KOPT-K1 (cell line): ENCODE measurements around the gene DEPDC4.
"Not testable (repeated sequence)": the region's sequence is repeated elsewhere in the genome, so short reads cannot be mapped to it uniquely, and the experiment has no call there.

Source experiments
- H3K27ac ChIP-seq: fragments of 200-600 bp; sonication (generic); 2 replicates; pipeline ENCODE4 v1.5.1; 2016; ENCODE audit warnings: antibody characterized with exemption, mild to moderate bottlenecking, low read depth, low read length; ENCODE audit not compliant: poor library complexity, severe bottlenecking
- H3K36me3 ChIP-seq: fragments of 200-600 bp; sonication (generic); 2 replicates; pipeline ENCODE4 v1.5.1; 2017; ENCODE audit warnings: antibody characterized with exemption, mild to moderate bottlenecking, low read length, moderate library complexity; ENCODE audit not compliant: insufficient read depth
- H3K9me3 ChIP-seq: fragments of 200-600 bp; sonication (generic); 2 replicates; pipeline ENCODE4 v1.5.1; 2017; ENCODE audit warnings: antibody characterized with exemption, low read length, mild to moderate bottlenecking; ENCODE audit not compliant: insufficient read depth, poor library complexity, severe bottlenecking

DEPDC4 gene

GRCh38 chr12:100239589-100239988 is 27.3 kb downstream of the DEPDC4 start:
- H3K27ac ChIP-seq = no peak overlapping the region
- no peaks in the 10 kb centered on the region for H3K36me3 ChIP-seq
- H3K9me3 ChIP-seq = no peaks in the 10 kb centered on the region

- H3K9me3 ChIP-seq = no peaks in the 10 kb centered on the region
Measured at GRCh38 chr12:100238801-100239200, 28.1 kb downstream of the DEPDC4 start.

GRCh38 chr12:100234591-100235304 is 32.1 kb downstream of the DEPDC4 start:
- no peak overlapping the region for H3K27ac ChIP-seq
- no peaks in the 10 kb centered on the region for H3K9me3 ChIP-seq
- H3K36me3 ChIP-seq = no peaks in the 10 kb centered on the region

More at GRCh38 chr12:100238801-100239200, 28.1 kb downstream of the DEPDC4 start:
- no peaks in the 10 kb centered on the region for H3K36me3 ChIP-seq
- no peak overlapping the region for H3K27ac ChIP-seq

- H3K27ac ChIP-seq = no peak overlapping the region
- H3K36me3 ChIP-seq = no peaks in the 10 kb centered on the region
- no peaks in the 10 kb centered on the region for H3K9me3 ChIP-seq
Measured at GRCh38 chr12:100234166-100234565, 32.7 kb downstream of the DEPDC4 start.

- H3K27ac ChIP-seq, H3K9me3 ChIP-seq: not testable (repeated sequence)
Measured at GRCh38 chr12:100231873-100232272, 35.0 kb downstream of the DEPDC4 start.

GRCh38 chr12:100229876-100230275 is 37.0 kb downstream of the DEPDC4 start:
- peaks cover 13% of the 10 kb centered on the region for H3K36me3 ChIP-seq
- no peaks in the 10 kb centered on the region for H3K9me3 ChIP-seq
- H3K27ac ChIP-seq = no peak overlapping the region

More at GRCh38 chr12:100231873-100232272, 35.0 kb downstream of the DEPDC4 start:
- not testable (repeated sequence) for H3K36me3 ChIP-seq

GRCh38 chr12:100229036-100229635 is 37.7 kb downstream of the DEPDC4 start:
- Histone ChIP-seq H3K27ac (no peak overlapping the region), H3K36me3 (peaks cover 20% of the 10 kb centered on the region), H3K9me3 (no peaks in the 10 kb centered on the region)

- no peak overlapping the region for H3K27ac ChIP-seq
- H3K36me3 ChIP-seq = peaks cover 52% of the 10 kb centered on the region
- H3K9me3 ChIP-seq = no peaks in the 10 kb centered on the region
Measured at GRCh38 chr12:100225491-100225890, 41.4 kb downstream of the DEPDC4 start.

- not testable (repeated sequence) for H3K9me3 ChIP-seq, H3K27ac ChIP-seq
- peaks cover 84% of the 10 kb centered on the region for H3K36me3 ChIP-seq
Measured at GRCh38 chr12:100222173-100222572, 44.7 kb downstream of the DEPDC4 start.

GRCh38 chr12:100221523-100221922 is 45.4 kb downstream of the DEPDC4 start:
- Histone ChIP-seq H3K27ac (no peak overlapping the region), H3K36me3 (peaks cover 85% of the 10 kb centered on the region), H3K9me3 (no peaks in the 10 kb centered on the region)

GRCh38 chr12:100219328-100220109 is 47.4 kb downstream of the DEPDC4 start:
- H3K9me3 ChIP-seq = no peaks in the 10 kb centered on the region
- no peak overlapping the region for H3K27ac ChIP-seq
- peaks cover 90% of the 10 kb centered on the region for H3K36me3 ChIP-seq

GRCh38 chr12:100216337-100216736 is 50.5 kb downstream of the DEPDC4 start:
- Histone ChIP-seq H3K36me3 (peaks cover 91% of the 10 kb centered on the region), H3K9me3 (no peaks in the 10 kb centered on the region), H3K27ac (no peak overlapping the region)

- H3K9me3 ChIP-seq = no peaks in the 10 kb centered on the region
- peaks cover 91% of the 10 kb centered on the region for H3K36me3 ChIP-seq
- no peak overlapping the region for H3K27ac ChIP-seq
Measured at GRCh38 chr12:100215209-100215608, 51.7 kb downstream of the DEPDC4 start.

GRCh38 chr12:100214518-100214917 is 52.4 kb downstream of the DEPDC4 start:
- Histone ChIP-seq H3K9me3 (no peaks in the 10 kb centered on the region), H3K36me3 (peaks cover 91% of the 10 kb centered on the region), H3K27ac (no peak overlapping the region)
